PFSK-1 (cell line): ENCODE data around the gene HLA-DRA.

ENCODE experiments used
- FOXP2 ChIP-seq: optimal IDR thresholded peaks from 2 replicates; pipeline ENCODE3; 2011; ENCODE audit warnings: borderline replicate concordance, control low read depth, inconsistent platforms; ENCODE audit not compliant: insufficient read depth; ENCODE audit errors: extremely low read length, extremely low read depth
- POLR2AphosphoS5 ChIP-seq: IDR thresholded peaks from 2 replicates; pipeline ENCODE4 v1.6.1; 2012; ENCODE audit warnings: low read depth, mild to moderate bottlenecking, control low read depth, low read length, moderate library complexity

DNA sequence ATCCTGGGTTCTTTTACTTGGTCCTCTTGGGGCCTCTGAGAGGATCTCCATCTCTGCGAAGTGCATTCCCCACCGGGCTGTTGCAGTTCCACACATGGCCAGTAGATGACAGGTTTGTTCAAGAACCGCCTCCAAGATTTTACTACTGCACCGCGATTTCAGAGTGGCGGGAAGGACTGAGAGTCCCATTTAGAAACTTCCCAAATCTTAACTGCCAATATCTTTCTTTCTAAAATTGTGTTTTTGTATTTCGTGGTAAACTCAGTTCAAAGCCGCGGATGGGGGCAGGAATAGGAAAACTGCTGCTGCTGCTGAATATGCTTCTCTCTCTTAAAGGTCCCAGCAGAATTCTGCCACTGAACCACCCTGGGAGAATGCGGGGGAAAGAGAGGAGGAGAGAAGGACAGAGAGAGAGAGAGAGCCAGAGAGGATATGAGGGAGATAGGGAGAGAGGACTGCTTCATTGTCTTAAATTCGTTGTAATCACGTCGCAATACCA, 24.1 kb upstream of the HLA-DRA start:
- TF ChIP-seq FOXP2 (no peak), POLR2AphosphoS5 (no peak)
